ENCODE results near the gene LCN9.

Gene LCN9

GRCh38 chr9:135698767-135699166, 35.7 kb downstream of the LCN9 start:
- TF ChIP-seq CTCF (IDR thresholded peaks at IDR 0.05; ENCODE audit: insufficient read depth, low read length, missing control alignments): no peak
- POLR2A ChIA-PET: no interaction called here
- H3K4me3 ChIP-seq (ENCODE audit: low read depth, low read length): no peak overlapping the region
- no peak for DNase-seq (ENCODE audit: low read depth, low spot score)
- CTCF ChIA-PET: no interaction called here

GRCh38 chr9:135699440-135699839, 36.3 kb downstream of the LCN9 start, which contains the start of gene SOHLH1:
SOHLH1 (minus strand) TSS chr9:135699481; CDS start chr9:135699467, 14 bp downstream.
- no peak for TF ChIP-seq CTCF (IDR thresholded peaks at IDR 0.05; ENCODE audit: insufficient read depth, low read length, missing control alignments)
- H3K4me3 ChIP-seq (ENCODE audit: low read depth, low read length): no peak within 1 kb of the TSS
- CTCF ChIA-PET: no interaction called here
- POLR2A ChIA-PET: no interaction called here
- DNase-seq (ENCODE audit: low read depth, low spot score): no peak

- DNase-seq (ENCODE audit: low read depth, low spot score): no peak
- TF ChIP-seq CTCF (IDR thresholded peaks at IDR 0.05; ENCODE audit: insufficient read depth, low read length, missing control alignments): no peak
- CTCF ChIA-PET: interaction anchor here (1.5 kb wide), 1 partner anchor 14 kb away, joined by 5 read pairs; no protein-coding TSS in a partner anchor
- POLR2A ChIA-PET: no interaction called here
- H3K4me3 ChIP-seq (ENCODE audit: low read depth, low read length): no peak overlapping the region
Measured at GRCh38 chr9:135700525-135700924, 37.4 kb downstream of the LCN9 start.

- POLR2A ChIA-PET: no interaction called here
- no peak for TF ChIP-seq CTCF (IDR thresholded peaks at IDR 0.05; ENCODE audit: insufficient read depth, low read length, missing control alignments)
- CTCF ChIA-PET: interaction anchor here (1.4 to 1.5 kb wide), 2 partner anchors 13 to 14 kb away, joined by 5 read pairs; no protein-coding TSS in a partner anchor
- no peak overlapping the region for H3K4me3 ChIP-seq (ENCODE audit: low read depth, low read length)
- DNase-seq (ENCODE audit: low read depth, low spot score): no peak
Measured at GRCh38 chr9:135701067-135701958, 38.2 kb downstream of the LCN9 start.

GRCh38 chr9:135701959-135702721, 39.0 kb downstream of the LCN9 start, which contains the start of gene KCNT1:
KCNT1 (plus strand) TSS chr9:135702185; CDS start chr9:135702259, 74 bp downstream.
- peak; percentile 63 for TF ChIP-seq CTCF (IDR thresholded peaks at IDR 0.05; ENCODE audit: insufficient read depth, low read length, missing control alignments)
- ChIA-PET CTCF (interaction anchor here (0.8 to 3.2 kb wide), 8 partner anchors 9 to 420 kb away, joined by 3 to 19 read pairs (median 5); no protein-coding TSS in a partner anchor), POLR2A (no interaction called here)
- H3K4me3 ChIP-seq (ENCODE audit: low read depth, low read length): no peak within 1 kb of the TSS
- DNase-seq (ENCODE audit: low read depth, low spot score): no peak
